ENCODE measurements around the gene ORM2. TPM values are rescaled to one million over a fixed set of nuclear protein-coding genes. Genes with fewer than 3 reads are reported as not detected.

Gene ORM2
- total and polyA plus RNA-seq, 2 experiments from 2014 or later = 0.76 TPM

- Histone ChIP-seq H3K4me2 (no peak overlapping the region), H3F3A (replicated peaks; ENCODE audit: low read depth) (peaks cover 4% of the 10 kb centered on the region; the same call in 1 of the 2 replicates), H3K4me3 (no peak overlapping the region), H3K27ac (ENCODE audit: low read depth) (no peak overlapping the region), H2AFZ (no peak overlapping the region), H3K9me2 (ENCODE audit: insufficient read depth) (no peaks in the 10 kb centered on the region), H3K36me3 (ENCODE audit: insufficient read depth) (no peaks in the 10 kb centered on the region), H3K27me3 (ENCODE audit: insufficient read depth) (no peaks in the 10 kb centered on the region), H4K20me1 (replicated peaks; ENCODE audit: insufficient read depth) (no peaks in the 10 kb centered on the region), H3K4me1 (ENCODE audit: insufficient read depth) (peaks cover 35% of the 10 kb centered on the region), H3K79me2 (replicated peaks; ENCODE audit: insufficient read depth) (no peaks in the 10 kb centered on the region; the same call in 1 of the 2 replicates)
- DNase-seq (ENCODE audit: low spot score) (no peak), ATAC-seq (no peak)
- H3K27me3 Mint-ChIP-seq (ENCODE audit: insufficient read depth, low read depth, poor library complexity) = peaks cover 11% of the 10 kb centered on the region
- no peak overlapping the region for H3K27ac Mint-ChIP-seq
- no peaks in the 10 kb centered on the region for H3K9me3 Mint-ChIP-seq
- H3K36me3 Mint-ChIP-seq (ENCODE audit: low read depth) = peaks cover 54% of the 10 kb centered on the region
- TF ChIP-seq POLR2AphosphoS5 (IDR thresholded peaks at IDR 0.05; ENCODE audit: low read depth) (no peak), EZH2 (IDR thresholded peaks at IDR 0.05; ENCODE audit: low read depth, unreplicated experiment) (no peak), STAT1 (IDR thresholded peaks at IDR 0.05; ENCODE audit: unreplicated experiment) (no peak), ZNF114 (CRISPR knock-in tag; IDR thresholded peaks at IDR 0.05) (no peak), CTCF (conservative IDR thresholded peaks at IDR 0.05; ENCODE audit: low read depth in 2 of 2) (no peak; a peak in 2 of 4 replicates), CREB1 (CRISPR knock-in tag; IDR thresholded peaks at IDR 0.05; ENCODE audit: low read depth) (no peak), JUNB (IDR thresholded peaks at IDR 0.05; ENCODE audit: unreplicated experiment) (no peak), EZH2phosphoT487 (IDR thresholded peaks at IDR 0.05; ENCODE audit: unreplicated experiment) (no peak), ZNF331 (CRISPR knock-in tag; IDR thresholded peaks at IDR 0.05; ENCODE audit: low read depth) (no peak), NANOG (IDR thresholded peaks at IDR 0.05; ENCODE audit: borderline replicate concordance) (no peak), ZNF462 (CRISPR knock-in tag; IDR thresholded peaks at IDR 0.05) (no peak), REST (IDR thresholded peaks at IDR 0.05; ENCODE audit: unreplicated experiment) (no peak), ETS1 (IDR thresholded peaks at IDR 0.05) (no peak)
- H3K4me3 Mint-ChIP-seq = no peak overlapping the region
- H3K4me1 Mint-ChIP-seq = peaks cover 52% of the 10 kb centered on the region
These were observed 49.2 kb downstream of the ORM2 start for GRCh38 chr9:114378883-114379282.
